Measurements from ENCODE around the gene ZCCHC17. TPM values are rescaled to one million over a fixed set of nuclear protein-coding genes. Genes with fewer than 3 reads are reported as not detected.

ZCCHC17 gene
- total RNA-seq, 1 donor from 2014 or later, result 12.2 TPM

GRCh38 chr1:31324992-31325391 is 28.2 kb downstream of the ZCCHC17 start:
- Histone ChIP-seq H3K4me1 (peaks cover 11% of the 10 kb centered on the region), H3K9me3 (replicated peaks) (no peaks in the 10 kb centered on the region), H3K36me3 (peaks cover 18% of the 10 kb centered on the region), H3K4me3 (no peak overlapping the region), H3K27ac (replicated peaks) (no peak overlapping the region), H3K27me3 (ENCODE audit: low read depth) (no peaks in the 10 kb centered on the region)
- no peak for DNase-seq
- intact Hi-C loops (cut with micrococcal nuclease), result no loop called here
- TF ChIP-seq CTCF (IDR thresholded peaks at IDR 0.05; ENCODE audit: borderline replicate concordance), result no peak

GRCh38 chr1:31326461-31326860 is 29.6 kb downstream of the ZCCHC17 start:
- no peak for TF ChIP-seq CTCF (IDR thresholded peaks at IDR 0.05; ENCODE audit: borderline replicate concordance)
- intact Hi-C loops (cut with micrococcal nuclease), result no loop called here
- Histone ChIP-seq H3K27me3 (ENCODE audit: low read depth) (no peaks in the 10 kb centered on the region), H3K4me1 (peaks cover 11% of the 10 kb centered on the region), H3K4me3 (no peak overlapping the region), H3K36me3 (peaks cover 13% of the 10 kb centered on the region), H3K27ac (replicated peaks) (no peak overlapping the region), H3K9me3 (replicated peaks) (no peaks in the 10 kb centered on the region)
- no peak for DNase-seq

DNA sequence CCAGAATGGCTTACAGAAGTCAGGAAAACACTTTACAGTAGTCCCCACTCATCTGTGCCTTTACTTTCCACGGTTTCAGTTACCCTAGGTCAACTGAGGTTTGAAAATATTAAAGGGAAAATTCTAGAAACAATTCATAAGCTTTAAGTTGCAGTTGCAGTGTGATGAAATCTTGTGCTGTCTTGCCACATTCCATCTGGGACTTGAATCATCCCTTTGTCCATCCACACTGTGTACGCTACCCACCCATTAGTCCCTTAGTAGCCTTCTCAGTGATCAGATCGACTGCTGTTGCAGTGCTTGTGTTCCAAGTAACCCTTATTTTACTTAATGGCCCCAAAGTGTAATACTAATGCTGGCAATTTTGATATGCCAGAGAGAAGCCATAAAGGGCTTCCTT is 30.5 kb downstream of the ZCCHC17 start:
- no peaks in the 10 kb centered on the region for H3K27me3 ChIP-seq (ENCODE audit: low read depth)
- no peak for DNase-seq
- H3K27ac ChIP-seq (replicated peaks), result no peak overlapping the region
- no peaks in the 10 kb centered on the region for H3K9me3 ChIP-seq (replicated peaks)
- TF ChIP-seq CTCF (IDR thresholded peaks at IDR 0.05; ENCODE audit: borderline replicate concordance), result no peak
- intact Hi-C loops (cut with micrococcal nuclease), result no loop called here
- no peak overlapping the region for H3K4me3 ChIP-seq
- H3K4me1 ChIP-seq, result peaks cover 11% of the 10 kb centered on the region
- peaks cover 3% of the 10 kb centered on the region for H3K36me3 ChIP-seq

DNA sequence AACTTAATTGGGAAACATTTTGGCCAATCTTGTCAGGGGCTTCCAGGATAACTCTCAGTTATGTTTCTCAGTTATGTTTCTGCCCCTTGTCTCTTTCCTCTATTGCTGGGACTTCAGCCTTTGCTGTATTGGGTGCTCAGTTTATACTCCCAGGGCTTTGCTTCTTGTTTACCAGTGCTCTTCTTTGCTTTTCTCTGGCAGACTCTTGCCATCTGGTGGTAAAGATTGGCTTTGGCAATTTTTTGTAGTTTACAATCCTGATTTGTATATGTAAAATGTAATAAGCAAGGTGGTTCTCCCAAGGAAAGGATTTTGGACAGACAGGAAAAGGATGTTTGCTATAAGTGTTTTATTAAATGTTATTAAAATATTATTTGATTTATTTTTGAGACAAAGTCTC is 38.2 kb downstream of the ZCCHC17 start:
- no peaks in the 10 kb centered on the region for H3K9me3 ChIP-seq (replicated peaks)
- H3K27ac ChIP-seq (replicated peaks), result no peak overlapping the region
- DNase-seq, result no peak
- peak; percentile 61 for TF ChIP-seq CTCF (IDR thresholded peaks at IDR 0.05; ENCODE audit: borderline replicate concordance)
- H3K4me1 ChIP-seq, result no peaks in the 10 kb centered on the region
- peaks cover 25% of the 10 kb centered on the region for H3K36me3 ChIP-seq
- no peak overlapping the region for H3K4me3 ChIP-seq
- no peaks in the 10 kb centered on the region for H3K27me3 ChIP-seq (ENCODE audit: low read depth)
- intact Hi-C loops (cut with micrococcal nuclease), result loop anchor here (10.0 kb wide), 1 partner anchor 150 kb away; no protein-coding TSS in a partner anchor

- H3K27ac ChIP-seq (replicated peaks), result no peak overlapping the region
- no peaks in the 10 kb centered on the region for H3K27me3 ChIP-seq (ENCODE audit: low read depth)
- peaks cover 25% of the 10 kb centered on the region for H3K36me3 ChIP-seq
- no peak for DNase-seq
- no peaks in the 10 kb centered on the region for H3K4me1 ChIP-seq
- no peak overlapping the region for H3K4me3 ChIP-seq
- TF ChIP-seq CTCF (IDR thresholded peaks at IDR 0.05; ENCODE audit: borderline replicate concordance), result no peak
- intact Hi-C loops (cut with micrococcal nuclease), result loop anchor here (10.0 kb wide), 1 partner anchor 152 kb away; no protein-coding TSS in a partner anchor
- H3K9me3 ChIP-seq (replicated peaks), result no peaks in the 10 kb centered on the region
These were observed 40.0 kb downstream of the ZCCHC17 start for GRCh38 chr1:31336687-31337467.

Data from left ventricle myocardium inferior (tissue), 1 donor.